ENCODE data around the gene NRXN3.

Gene NRXN3

GRCh38 chr14:79500489-79500888 is 1330.3 kb downstream of the NRXN3 start:
- DNase-seq (ENCODE audit: low read depth) = no peak
- no peak overlapping the region for H3K4me3 ChIP-seq (ENCODE audit: low read length)
- no peak for TF ChIP-seq CTCF (conservative IDR thresholded peaks at IDR 0.05; ENCODE audit: low read depth, low read length)

GRCh38 chr14:79502136-79502750 is 1332.1 kb downstream of the NRXN3 start:
- TF ChIP-seq CTCF (conservative IDR thresholded peaks at IDR 0.05; ENCODE audit: low read depth, low read length) = no peak
- DNase-seq (ENCODE audit: low read depth) = no peak
- no peak overlapping the region for H3K4me3 ChIP-seq (ENCODE audit: low read length)

GRCh38 chr14:79502751-79503148 is 1332.6 kb downstream of the NRXN3 start:
- DNase-seq (ENCODE audit: low read depth) = no peak
- H3K4me3 ChIP-seq (ENCODE audit: low read length) = no peak overlapping the region
- TF ChIP-seq CTCF (conservative IDR thresholded peaks at IDR 0.05; ENCODE audit: low read depth, low read length) = no peak

- peak; percentile 24 for DNase-seq (ENCODE audit: low read depth)
- no peak for TF ChIP-seq CTCF (conservative IDR thresholded peaks at IDR 0.05; ENCODE audit: low read depth, low read length)
These were observed 1340.5 kb downstream of the NRXN3 start for GRCh38 chr14:79510659-79511058.

GRCh38 chr14:79511146-79511545 is 1341.0 kb downstream of the NRXN3 start:
- no peak for DNase-seq (ENCODE audit: low read depth)
- TF ChIP-seq CTCF (conservative IDR thresholded peaks at IDR 0.05; ENCODE audit: low read depth, low read length) = no peak
- no peak overlapping the region for H3K4me3 ChIP-seq (ENCODE audit: low read length)

More at GRCh38 chr14:79510659-79511058, 1340.5 kb downstream of the NRXN3 start:
- no peak overlapping the region for H3K4me3 ChIP-seq (ENCODE audit: low read length)

- no peak for DNase-seq (ENCODE audit: low read depth)
- no peak overlapping the region for H3K4me3 ChIP-seq (ENCODE audit: low read length)
- no peak for TF ChIP-seq CTCF (conservative IDR thresholded peaks at IDR 0.05; ENCODE audit: low read depth, low read length)
These were observed 1343.3 kb downstream of the NRXN3 start for GRCh38 chr14:79513446-79513845.

GRCh38 chr14:79514700-79515099 is 1344.5 kb downstream of the NRXN3 start:
- TF ChIP-seq CTCF (conservative IDR thresholded peaks at IDR 0.05; ENCODE audit: low read depth, low read length) = no peak
- DNase-seq (ENCODE audit: low read depth) = peak; percentile 16

More at GRCh38 chr14:79514700-79515099, 1344.5 kb downstream of the NRXN3 start:
- H3K4me3 ChIP-seq (ENCODE audit: low read length) = no peak overlapping the region
